Measurements from ENCODE around the gene GHRH. TPM values are rescaled to one million over a fixed set of nuclear protein-coding genes. Genes with fewer than 3 reads are reported as not detected.

Gene GHRH
- total and polyA plus RNA-seq, 2 donors (not counting 1 experiment from before 2014, with no cell fraction given): not detected

DNA sequence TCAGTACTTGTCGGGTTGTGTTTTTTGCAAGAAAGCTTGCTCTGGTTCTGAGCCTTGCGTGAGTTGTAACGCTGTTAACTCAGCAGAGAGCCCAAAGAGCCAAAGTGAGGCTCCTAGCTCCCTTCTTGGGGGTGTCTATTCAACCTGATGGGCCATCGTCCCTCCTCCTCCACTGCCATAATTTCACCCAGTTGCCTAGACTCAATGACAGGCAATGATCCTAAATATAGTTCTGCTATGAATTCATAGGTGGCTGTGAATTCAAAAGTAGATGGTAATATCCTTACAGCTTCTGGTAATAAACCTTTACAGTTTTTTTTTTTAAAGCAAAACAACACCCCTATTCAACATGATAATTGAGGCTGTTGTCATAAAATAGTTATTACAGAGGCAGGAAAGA is 39.5 kb downstream of the GHRH start:
- H3K27ac Mint-ChIP-seq: no peak overlapping the region
- H3K36me3 ChIP-seq (replicated peaks in 1 of 2; ENCODE audit: control extremely low read depth in 1 of 2, control insufficient read depth in 1 of 2, extremely low read depth in 1 of 2, insufficient read depth in 2 of 2, low read length in 1 of 2): peaks cover 6 to 69% of the 10 kb centered on the region in 2 experiments
- H3K9me3 ChIP-seq (ENCODE audit: control extremely low read depth in 1 of 3, control insufficient read depth in 2 of 3, insufficient read depth in 1 of 3, low read length in 2 of 3): no peaks in the 10 kb centered on the region
- no peak overlapping the region for H3K4me3 Mint-ChIP-seq
- peaks cover 6% of the 10 kb centered on the region for H3K4me1 Mint-ChIP-seq
- peaks cover 5% of the 10 kb centered on the region in 2 donors for H3K4me1 ChIP-seq (ENCODE audit: control insufficient read depth in 2 of 2, insufficient read depth in 2 of 2, low read length in 2 of 2)
- ChIA-PET POLR2A (no interaction called here), CTCF (interaction anchor here (0.6 to 3.9 kb wide), 2 partner anchors 10 to 26 kb away, joined by 3 to 15 read pairs; no protein-coding TSS in a partner anchor)
- WGBS (ENCODE audit: insufficient coverage): 97% methylated on average over 3 of the region's 4 CpGs
- no peaks in the 10 kb centered on the region for H3K27me3 ChIP-seq (replicated peaks in 1 of 4; ENCODE audit: control extremely low read depth in 1 of 4, control insufficient read depth in 3 of 4, insufficient read depth in 4 of 4, low read length in 3 of 4)
- H2AFZ ChIP-seq (ENCODE audit: insufficient read depth, low read depth, low read length, poor library complexity, severe bottlenecking): no peak overlapping the region
- DNase-seq (no peak), ATAC-seq (ENCODE audit: low read depth) (no peak)
- H3K4me2 ChIP-seq (replicated peaks; ENCODE audit: low read depth, low read length, poor library complexity, severe bottlenecking): no peak overlapping the region
- no peak overlapping the region for H3K4me3 ChIP-seq (ENCODE audit: control extremely low read depth in 1 of 5, extremely low read depth in 1 of 5, insufficient read depth in 1 of 5, low read depth in 2 of 5, low read length in 4 of 5)
- no peaks in the 10 kb centered on the region for H3K9me3 Mint-ChIP-seq (ENCODE audit: insufficient read depth)
- H3K9ac ChIP-seq (ENCODE audit: low read length): no peak overlapping the region
- intact Hi-C loops (cut with micrococcal nuclease): no loop called here
- no peaks in the 10 kb centered on the region for H3K27me3 Mint-ChIP-seq
- no peaks in the 10 kb centered on the region for H4K20me1 ChIP-seq (ENCODE audit: control insufficient read depth, insufficient read depth, low read length, poor library complexity, severe bottlenecking)
- TF ChIP-seq, protein P1, sequence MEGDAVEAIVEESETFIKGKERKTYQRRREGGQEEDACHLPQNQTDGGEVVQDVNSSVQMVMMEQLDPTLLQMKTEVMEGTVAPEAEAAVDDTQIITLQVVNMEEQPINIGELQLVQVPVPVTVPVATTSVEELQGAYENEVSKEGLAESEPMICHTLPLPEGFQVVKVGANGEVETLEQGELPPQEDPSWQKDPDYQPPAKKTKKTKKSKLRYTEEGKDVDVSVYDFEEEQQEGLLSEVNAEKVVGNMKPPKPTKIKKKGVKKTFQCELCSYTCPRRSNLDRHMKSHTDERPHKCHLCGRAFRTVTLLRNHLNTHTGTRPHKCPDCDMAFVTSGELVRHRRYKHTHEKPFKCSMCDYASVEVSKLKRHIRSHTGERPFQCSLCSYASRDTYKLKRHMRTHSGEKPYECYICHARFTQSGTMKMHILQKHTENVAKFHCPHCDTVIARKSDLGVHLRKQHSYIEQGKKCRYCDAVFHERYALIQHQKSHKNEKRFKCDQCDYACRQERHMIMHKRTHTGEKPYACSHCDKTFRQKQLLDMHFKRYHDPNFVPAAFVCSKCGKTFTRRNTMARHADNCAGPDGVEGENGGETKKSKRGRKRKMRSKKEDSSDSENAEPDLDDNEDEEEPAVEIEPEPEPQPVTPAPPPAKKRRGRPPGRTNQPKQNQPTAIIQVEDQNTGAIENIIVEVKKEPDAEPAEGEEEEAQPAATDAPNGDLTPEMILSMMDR (IDR thresholded peaks at IDR 0.05): no peak
- no peak for TF ChIP-seq EZH2 (IDR thresholded peaks at IDR 0.05; ENCODE audit: borderline replicate concordance, insufficient read depth, low read depth, low read length, poor library complexity, severe bottlenecking)
- no peak overlapping the region for H3K27ac ChIP-seq (ENCODE audit: low read length in 2 of 2)
- no peaks in the 10 kb centered on the region for H3K79me2 ChIP-seq (ENCODE audit: control insufficient read depth, insufficient read depth, low read length)

- Histone ChIP-seq H3K79me2 (ENCODE audit: control insufficient read depth, insufficient read depth, low read length) (no peaks in the 10 kb centered on the region), H4K20me1 (ENCODE audit: control insufficient read depth, insufficient read depth, low read length, poor library complexity, severe bottlenecking) (no peaks in the 10 kb centered on the region), H3K9me3 (ENCODE audit: control extremely low read depth in 1 of 3, control insufficient read depth in 2 of 3, insufficient read depth in 1 of 3, low read length in 2 of 3) (no peaks in the 10 kb centered on the region), H3K9ac (ENCODE audit: low read length) (no peak overlapping the region), H3K27ac (ENCODE audit: low read length in 2 of 2) (no peak overlapping the region), H3K4me1 (ENCODE audit: control insufficient read depth in 2 of 2, insufficient read depth in 2 of 2, low read length in 2 of 2) (peaks cover 5% of the 10 kb centered on the region in 2 donors), H3K4me3 (ENCODE audit: control extremely low read depth in 1 of 5, extremely low read depth in 1 of 5, insufficient read depth in 1 of 5, low read depth in 2 of 5, low read length in 4 of 5) (no peak overlapping the region), H2AFZ (ENCODE audit: insufficient read depth, low read depth, low read length, poor library complexity, severe bottlenecking) (no peak overlapping the region), H3K27me3 (replicated peaks in 1 of 4; ENCODE audit: control extremely low read depth in 1 of 4, control insufficient read depth in 3 of 4, insufficient read depth in 4 of 4, low read length in 3 of 4) (no peaks in the 10 kb centered on the region), H3K36me3 (replicated peaks in 1 of 2; ENCODE audit: control extremely low read depth in 1 of 2, control insufficient read depth in 1 of 2, extremely low read depth in 1 of 2, insufficient read depth in 2 of 2, low read length in 1 of 2) (peaks cover 6 to 65% of the 10 kb centered on the region in 2 experiments), H3K4me2 (replicated peaks; ENCODE audit: low read depth, low read length, poor library complexity, severe bottlenecking) (no peak overlapping the region)
- 86% methylated on average over 1 of the region's 3 CpGs for WGBS (ENCODE audit: insufficient coverage)
- Mint-ChIP-seq H3K9me3 (ENCODE audit: insufficient read depth) (no peaks in the 10 kb centered on the region), H3K4me1 (peaks cover 6% of the 10 kb centered on the region), H3K4me3 (no peak overlapping the region), H3K27ac (no peak overlapping the region), H3K27me3 (no peaks in the 10 kb centered on the region)
- CTCF ChIA-PET: interaction anchor here (1.5 kb wide), 1 partner anchor 27 kb away, joined by 3 read pairs; no protein-coding TSS in a partner anchor
- intact Hi-C loops (cut with micrococcal nuclease): no loop called here
- ATAC-seq (ENCODE audit: low read depth): no peak
- POLR2A ChIA-PET: no interaction called here
- TF ChIP-seq, protein P1 (IDR thresholded peaks at IDR 0.05): no peak
- TF ChIP-seq EZH2 (IDR thresholded peaks at IDR 0.05; ENCODE audit: borderline replicate concordance, insufficient read depth, low read depth, low read length, poor library complexity, severe bottlenecking): no peak
- DNase-seq: no peak
These were observed 40.9 kb downstream of the GHRH start for GRCh38 chr20:37220731-37221130.
